Measurements from ENCODE around the gene POU2F3.

The POU2F3 gene

GRCh38 chr11:120239713-120240640 lies at the start of gene POU2F3:
POU2F3 (plus strand) TSS chr11:120240140; CDS start chr11:120240344, 204 bp downstream.
- peak; percentile 34; the same call in 1 of the 2 replicates for TF ChIP-seq MAX (IDR thresholded peaks at IDR 0.05)
- TF ChIP-seq USF1 (IDR thresholded peaks at IDR 0.05), result no peak
- TF ChIP-seq CEBPB (IDR thresholded peaks at IDR 0.05), result peak; percentile 44; the same call in 1 of the 2 replicates
- TF ChIP-seq CREB1 (IDR thresholded peaks at IDR 0.05; ENCODE audit: low read depth), result no peak
- no peak for TF ChIP-seq EP300 (IDR thresholded peaks at IDR 0.05; ENCODE audit: borderline replicate concordance)

GRCh38 chr11:120191058-120191457 lies 48.9 kb upstream of the POU2F3 start:
- TF ChIP-seq REST (IDR thresholded peaks at IDR 0.05; ENCODE audit: low read depth), result no peak

- no peak for TF ChIP-seq CREB1 (IDR thresholded peaks at IDR 0.05; ENCODE audit: low read depth)
- no peak for TF ChIP-seq RAD21 (IDR thresholded peaks at IDR 0.05; ENCODE audit: low read depth)
- no peak for TF ChIP-seq MAX (IDR thresholded peaks at IDR 0.05)
- TF ChIP-seq NFIC (IDR thresholded peaks at IDR 0.05), result no peak; the same call in 1 of the 2 replicates
- no peak for TF ChIP-seq TCF12 (IDR thresholded peaks at IDR 0.05; ENCODE audit: low read depth)
- TF ChIP-seq ZBTB7A (IDR thresholded peaks at IDR 0.05; ENCODE audit: low read depth), result no peak
- no peak for TF ChIP-seq FOXM1 (IDR thresholded peaks at IDR 0.05; ENCODE audit: borderline replicate concordance, low read depth)
- no peak for TF ChIP-seq TAF1 (IDR thresholded peaks at IDR 0.05; ENCODE audit: low read depth)
- no peak for TF ChIP-seq EP300 (IDR thresholded peaks at IDR 0.05; ENCODE audit: borderline replicate concordance)
- no peak for TF ChIP-seq CEBPB (IDR thresholded peaks at IDR 0.05)
- no peak for TF ChIP-seq USF1 (IDR thresholded peaks at IDR 0.05)
- TF ChIP-seq TEAD4 (IDR thresholded peaks at IDR 0.05), result no peak
- TF ChIP-seq REST (IDR thresholded peaks at IDR 0.05; ENCODE audit: low read depth), result no peak
- TF ChIP-seq EGR1 (IDR thresholded peaks at IDR 0.05), result no peak
- TF ChIP-seq YY1 (IDR thresholded peaks at IDR 0.05; ENCODE audit: low read depth), result no peak
Observed at GRCh38 chr11:120192831-120193625, 46.9 kb upstream of the POU2F3 start.

- no peak for TF ChIP-seq USF1 (IDR thresholded peaks at IDR 0.05)
- no peak for TF ChIP-seq NFIC (IDR thresholded peaks at IDR 0.05)
- TF ChIP-seq TEAD4 (IDR thresholded peaks at IDR 0.05), result no peak
- TF ChIP-seq TCF12 (IDR thresholded peaks at IDR 0.05; ENCODE audit: low read depth), result no peak
- no peak for TF ChIP-seq RAD21 (IDR thresholded peaks at IDR 0.05; ENCODE audit: low read depth)
- TF ChIP-seq EGR1 (IDR thresholded peaks at IDR 0.05), result no peak
- no peak for TF ChIP-seq EP300 (IDR thresholded peaks at IDR 0.05; ENCODE audit: borderline replicate concordance)
- no peak for TF ChIP-seq FOXM1 (IDR thresholded peaks at IDR 0.05; ENCODE audit: borderline replicate concordance, low read depth)
- no peak for TF ChIP-seq CREB1 (IDR thresholded peaks at IDR 0.05; ENCODE audit: low read depth)
- no peak for TF ChIP-seq CEBPB (IDR thresholded peaks at IDR 0.05)
- TF ChIP-seq YY1 (IDR thresholded peaks at IDR 0.05; ENCODE audit: low read depth), result no peak
- TF ChIP-seq REST (IDR thresholded peaks at IDR 0.05; ENCODE audit: low read depth), result no peak
- TF ChIP-seq TAF1 (IDR thresholded peaks at IDR 0.05; ENCODE audit: low read depth), result no peak
- no peak for TF ChIP-seq ZBTB7A (IDR thresholded peaks at IDR 0.05; ENCODE audit: low read depth)
- no peak for TF ChIP-seq MAX (IDR thresholded peaks at IDR 0.05)
Observed at GRCh38 chr11:120194166-120194565, 45.8 kb upstream of the POU2F3 start.
